Activated naive CD4-positive, alpha-beta T cell treated with anti-CD3 and anti-CD28 coated beads, Interleukin-2, amount 50 U/mL, for 72 hours (primary cell): ENCODE results near the gene SLC43A1. TPM values are rescaled to one million over a fixed set of nuclear protein-coding genes. Genes with fewer than 3 reads are reported as not detected.
"Not testable (repeated sequence)": the region's sequence is repeated elsewhere in the genome, so short reads cannot be mapped to it uniquely, and the experiment has no call there.

Source experiments
- ATAC-seq, 2 donors: fragments of 150-1000 bp; cut with Tn5 transposase; 2 replicates each; pipeline ENCODE4 v1.10.0; 2021; ENCODE audit warnings: mild to moderate bottlenecking in 2 of 2, moderate library complexity in 2 of 2
- DNase-seq, 2 donors: peaks; one replicate each; pipeline ENCODE4 v3.0.0; 2021 to 2022; ENCODE audit warnings: low spot score in 2 of 2
- H3K27ac Mint-ChIP-seq, 2 donors: one replicate each; pipeline ENCODE4 v1.8.0; 2022; ENCODE audit warnings: mild to moderate bottlenecking in 2 of 2, mixed read lengths in 2 of 2
- H3K36me3 Mint-ChIP-seq, 2 donors: one replicate each; pipeline ENCODE4 v1.8.0; 2022; ENCODE audit warnings: mixed read lengths in 2 of 2
- H3K9me3 Mint-ChIP-seq, 2 donors: one replicate each; pipeline ENCODE4 v1.8.0; 2022; ENCODE audit warnings: mixed read lengths in 2 of 2
- total RNA-seq, 2 donors: library from RNA; stranded (reverse); gene quantifications; one replicate each; pipeline ENCODE4 v1.2.3, GENCODE V29; 2022

The SLC43A1 gene
- total RNA-seq, 2 donors from 2014 or later, result 11.4 to 26.0 TPM

DNA sequence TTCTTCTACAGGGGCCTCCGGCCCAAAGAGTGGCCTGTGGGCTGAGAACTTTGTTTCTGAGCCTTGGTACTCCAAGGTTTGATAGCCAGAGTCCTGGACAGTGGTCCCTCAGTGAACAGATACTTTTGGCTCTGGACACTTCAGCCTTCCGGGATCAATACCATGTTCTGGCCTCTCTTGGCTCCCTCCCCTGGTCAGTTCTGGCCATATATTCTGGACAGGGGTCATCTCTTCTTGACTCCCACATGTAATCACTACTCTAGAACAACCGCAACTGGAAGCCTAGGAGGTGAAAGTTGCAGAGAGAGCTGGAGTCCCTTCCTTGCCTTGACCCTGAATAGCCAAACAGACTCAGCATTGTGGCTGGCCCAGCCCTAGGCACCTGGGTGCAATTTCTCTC is 52.9 kb downstream of the SLC43A1 start:
- H3K9me3 Mint-ChIP-seq, result no peaks in the 10 kb centered on the region
- H3K36me3 Mint-ChIP-seq, result no peaks in the 10 kb centered on the region
- no peak for DNase-seq
- no peak overlapping the region for H3K27ac Mint-ChIP-seq
- ATAC-seq, result no peak

DNA sequence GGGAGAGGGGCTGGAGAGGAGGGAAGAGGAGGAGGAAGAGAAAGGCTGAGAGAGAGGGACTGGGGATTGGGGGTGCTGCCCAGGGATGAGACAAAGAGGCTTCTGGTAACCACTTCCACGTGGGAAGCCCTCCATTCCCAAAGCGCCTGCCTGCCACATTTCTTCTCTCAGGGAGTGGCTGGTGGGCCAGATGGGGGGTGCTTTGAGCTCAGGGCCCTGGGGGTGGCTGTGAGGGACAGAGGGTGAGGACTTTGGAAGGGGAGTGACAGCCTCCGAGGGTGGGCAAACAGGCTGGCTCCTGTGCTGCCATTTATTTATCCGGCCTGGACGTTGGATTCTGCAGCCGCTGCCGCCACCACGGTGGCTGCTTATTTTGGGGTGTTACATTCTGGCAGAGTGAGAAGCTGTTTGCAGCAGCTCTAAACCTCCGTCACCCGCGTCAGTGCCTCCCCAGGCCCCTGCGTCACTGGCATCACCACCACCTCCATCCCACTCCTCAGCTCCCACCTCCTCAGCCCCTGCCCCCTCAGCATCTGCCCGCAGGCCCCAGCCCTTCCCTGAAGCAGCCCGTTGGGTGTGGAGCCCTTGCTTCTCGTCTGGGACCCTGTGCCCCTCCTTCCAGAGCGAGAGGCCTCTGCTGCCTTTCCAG is 53.5 kb downstream of the SLC43A1 start:
- no peak for ATAC-seq
- H3K36me3 Mint-ChIP-seq, result no peaks in the 10 kb centered on the region
- no peak overlapping the region for H3K27ac Mint-ChIP-seq
- no peak for DNase-seq
- H3K9me3 Mint-ChIP-seq, result no peaks in the 10 kb centered on the region

DNA sequence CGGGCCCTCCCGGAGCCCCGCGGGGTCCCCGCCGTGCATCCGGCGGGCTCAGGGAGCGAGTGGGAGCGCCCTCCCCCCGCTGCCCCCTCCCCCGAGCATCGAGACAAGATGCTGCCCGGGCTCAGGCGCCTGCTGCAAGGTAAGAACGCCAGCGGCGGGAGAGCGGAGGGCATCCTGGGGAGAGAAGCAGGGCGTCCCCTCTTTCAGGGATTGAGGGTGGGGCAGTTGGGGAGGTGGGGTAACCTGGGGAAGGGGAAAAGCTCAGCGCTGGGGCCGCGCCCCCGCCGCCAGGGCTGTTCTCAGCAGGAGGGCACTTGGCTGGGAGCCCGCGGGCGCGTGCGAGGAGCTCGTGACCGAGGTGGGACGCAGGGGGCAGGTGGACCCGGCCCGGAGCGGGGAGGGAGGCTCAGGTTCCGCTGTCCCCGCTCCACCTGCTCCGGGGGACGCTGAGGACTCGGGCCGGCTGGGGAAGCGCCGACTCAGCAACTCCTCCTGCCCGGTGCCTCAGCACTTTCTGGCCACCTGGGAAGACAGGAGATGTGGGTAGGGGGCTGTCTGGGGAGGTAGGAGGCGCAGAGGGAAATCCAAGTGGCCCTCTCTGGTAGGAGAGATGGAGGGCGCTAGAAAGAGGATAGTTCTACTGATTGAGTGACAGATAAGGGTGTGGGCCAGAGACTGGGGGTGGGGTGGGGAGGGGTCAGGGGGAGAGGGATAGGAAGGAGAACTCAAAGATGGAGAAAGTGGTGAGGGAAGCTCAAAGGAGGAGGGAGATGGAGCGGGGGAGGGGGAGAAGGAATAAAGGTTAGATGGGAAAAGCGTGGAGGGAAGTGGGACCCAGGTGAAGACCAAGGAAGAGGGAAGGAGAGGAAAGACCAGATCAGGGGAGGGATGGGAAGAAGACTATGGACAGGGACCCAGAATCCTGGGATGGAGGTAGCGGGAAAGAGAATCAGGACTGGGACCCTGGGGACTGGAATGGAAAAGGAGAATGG is 54.4 kb downstream of the SLC43A1 start:
- H3K9me3 Mint-ChIP-seq, result no peaks in the 10 kb centered on the region
- H3K27ac Mint-ChIP-seq, result no peak overlapping the region
- H3K36me3 Mint-ChIP-seq, result no peaks in the 10 kb centered on the region
- no peak for ATAC-seq
- no peak for DNase-seq

DNA sequence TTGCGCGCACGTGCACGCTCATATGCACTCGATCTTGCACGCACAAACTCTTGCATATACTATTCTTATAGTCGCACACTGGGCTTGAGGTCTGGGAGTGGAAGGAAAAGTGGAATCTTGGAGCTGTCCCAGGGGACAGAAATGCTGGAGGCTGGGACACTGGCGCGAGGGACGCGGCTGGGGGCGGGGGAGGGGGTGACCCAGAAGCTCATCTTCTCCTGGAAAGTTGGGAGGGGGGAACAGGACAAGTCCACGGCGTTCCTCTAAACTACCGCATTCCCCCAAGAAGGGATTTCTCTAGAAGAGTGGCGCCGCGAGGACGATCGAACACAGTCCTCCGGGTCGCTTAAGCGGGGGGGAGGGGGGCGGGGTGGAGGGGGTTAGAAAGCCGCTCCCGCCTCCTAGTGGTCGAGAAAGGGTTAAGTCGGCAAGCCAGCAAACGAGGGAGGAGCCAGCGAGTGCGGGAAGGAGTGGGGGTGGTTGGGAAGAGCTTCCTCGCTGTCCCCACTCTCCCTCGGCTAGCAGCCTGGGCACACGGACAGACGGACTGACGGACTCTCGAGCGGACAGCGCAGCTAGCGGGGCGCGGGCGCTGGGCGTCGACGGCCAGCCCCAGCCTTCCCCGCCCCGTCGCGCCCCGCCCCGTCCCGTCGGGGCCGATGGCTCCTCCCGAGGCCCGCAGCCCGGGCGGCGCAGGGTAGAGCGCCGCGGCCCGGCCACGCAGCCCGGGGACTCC is 55.3 kb downstream of the SLC43A1 start, which contains the start of gene RTN4RL2:
Gene RTN4RL2 (plus strand): TSS at position 507 of the 736 bp plus-strand sequence. CDS start 338 bp downstream, outside the sequence.
- Mint-ChIP-seq H3K9me3 (no peaks in the 10 kb centered on the region), H3K36me3 (no peaks in the 10 kb centered on the region), H3K27ac (no peak within 1 kb of the TSS)
- peak; percentile 61 to 70 for ATAC-seq
- DNase-seq, result peak in 1 of 2 donors; percentile 64

DNA sequence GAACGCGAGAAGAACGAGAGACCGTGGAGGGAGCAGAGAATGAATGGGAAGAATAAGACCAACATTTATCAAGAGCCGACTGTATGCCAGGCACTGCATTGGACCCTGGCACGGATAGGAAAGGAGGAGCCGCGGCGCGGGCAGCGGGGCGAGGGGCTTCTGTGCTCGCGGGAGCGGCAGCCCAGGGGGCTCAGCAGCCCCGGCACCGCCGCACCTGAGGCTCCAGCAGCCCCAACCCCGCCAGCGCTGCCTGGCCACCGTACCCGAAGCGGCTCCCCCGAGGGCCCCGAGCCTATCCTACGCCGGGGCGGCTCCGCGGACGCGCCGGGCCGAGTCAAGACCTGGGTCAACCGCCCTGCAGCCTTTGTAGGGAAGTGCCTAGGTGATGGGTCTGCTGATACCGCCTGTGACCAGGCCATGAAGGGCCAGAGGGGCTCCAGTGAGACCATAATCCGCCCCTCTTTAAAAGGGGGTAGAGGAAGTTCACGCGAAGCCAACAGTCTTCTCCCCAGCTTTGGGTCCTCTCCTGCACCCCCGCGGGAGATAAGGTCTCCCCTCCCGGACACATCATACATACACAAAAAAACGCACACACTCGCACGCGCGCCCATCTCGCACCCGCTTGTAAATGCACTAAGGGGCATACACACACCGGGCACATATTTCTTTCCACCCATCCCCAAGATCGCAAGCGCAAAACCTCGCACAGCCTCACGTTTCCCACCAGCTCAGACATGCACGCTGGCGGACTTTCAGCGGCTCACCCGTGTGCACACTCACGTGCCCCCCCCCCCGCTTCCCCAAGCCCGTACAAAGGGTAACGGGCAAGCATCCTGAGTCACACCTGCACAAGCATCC is 56.1 kb downstream of the SLC43A1 start:
- peak overlapping the region; percentile 2 to 57 for H3K27ac Mint-ChIP-seq

DNA sequence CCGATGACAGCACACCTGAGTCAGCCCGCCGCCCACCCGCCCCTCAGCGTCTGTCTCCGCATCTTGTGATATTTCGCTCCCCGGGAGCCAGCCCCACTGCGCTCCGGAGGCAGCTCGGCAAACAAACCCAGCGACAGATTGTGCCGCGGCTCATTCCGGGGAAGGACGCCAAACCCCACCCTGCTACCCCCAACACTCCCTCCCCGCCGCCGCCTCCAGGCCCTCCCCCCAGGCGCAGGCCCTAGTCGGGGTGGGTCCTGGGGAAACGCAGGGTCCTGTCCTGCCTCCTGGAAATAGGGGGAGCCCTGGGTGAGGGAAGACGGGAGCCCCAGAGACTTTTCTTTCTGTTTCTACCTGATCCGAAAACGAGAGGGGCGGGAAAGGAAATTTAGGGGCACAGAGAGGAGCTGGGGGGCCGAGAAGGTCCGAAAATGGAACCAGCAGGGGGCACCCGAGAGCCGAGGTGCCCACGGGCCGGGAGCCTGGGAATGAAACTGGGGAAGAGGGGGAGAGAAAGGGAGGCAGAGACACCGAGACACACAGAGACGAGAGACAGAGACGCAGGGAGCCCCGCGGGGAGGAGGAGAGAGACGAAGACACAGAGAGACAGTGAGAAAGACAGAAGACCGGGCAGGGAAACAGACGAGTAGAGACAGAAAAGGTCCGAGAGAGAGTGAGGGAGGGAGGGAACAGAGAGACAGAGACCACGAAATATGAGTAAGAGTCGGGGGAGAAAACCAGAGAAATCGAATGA is 56.9 kb downstream of the SLC43A1 start:
- Mint-ChIP-seq H3K27ac (peak overlapping the region; percentile 2 to 57), H3K9me3 (no peaks in the 10 kb centered on the region), H3K36me3 (no peaks in the 10 kb centered on the region)
- DNase-seq (peak in 1 of 2 donors; percentile 68), ATAC-seq (peak; percentile 23 to 27)

More for the DNA sequence above, 56.1 kb downstream of the SLC43A1 start:
- H3K36me3 Mint-ChIP-seq, result no peaks in the 10 kb centered on the region
- DNase-seq, result no peak
- peak; percentile 2 to 31 for ATAC-seq
- H3K9me3 Mint-ChIP-seq, result no peaks in the 10 kb centered on the region

DNA sequence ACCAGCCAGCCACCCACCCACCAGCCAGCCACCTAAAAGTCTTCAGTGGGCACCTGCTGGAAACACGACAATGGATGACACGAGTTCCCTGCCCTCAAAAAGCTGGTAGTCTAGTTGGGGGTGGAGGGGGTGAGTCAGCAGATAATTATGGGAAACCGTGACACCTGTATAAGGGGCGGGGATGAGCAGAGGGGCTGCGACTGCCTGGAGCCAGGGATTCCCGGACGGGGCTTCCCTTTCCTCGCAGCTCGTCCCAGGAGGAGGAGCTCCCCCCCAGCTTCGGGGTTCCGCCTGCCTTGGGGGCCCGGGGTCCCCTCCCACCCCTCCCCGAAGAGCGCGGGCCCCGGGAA is 57.5 kb downstream of the SLC43A1 start:
- H3K9me3 Mint-ChIP-seq, result no peaks in the 10 kb centered on the region
- H3K36me3 Mint-ChIP-seq, result no peaks in the 10 kb centered on the region
- no peak overlapping the region for H3K27ac Mint-ChIP-seq
- DNase-seq (no peak), ATAC-seq (peak; percentile 16 to 30)

DNA sequence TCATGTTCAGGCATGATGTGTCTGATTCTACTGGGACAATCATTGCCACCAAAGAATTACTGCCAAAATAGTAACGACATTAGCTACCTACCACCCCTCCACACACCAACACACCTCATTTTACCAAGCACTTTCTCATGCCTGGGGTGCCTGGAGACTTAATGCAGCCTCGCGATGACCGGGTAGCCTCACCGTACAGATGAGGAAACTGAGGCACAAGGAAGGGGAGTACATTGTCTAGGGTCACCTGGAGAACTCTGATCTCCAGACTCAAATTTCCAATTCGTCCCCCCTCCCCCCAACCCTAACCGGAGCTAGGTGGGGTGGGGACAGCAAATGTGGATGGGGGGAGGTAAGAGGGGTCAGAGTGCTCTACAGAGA is 57.9 kb downstream of the SLC43A1 start:
- no peaks in the 10 kb centered on the region for H3K36me3 Mint-ChIP-seq
- ATAC-seq, result peak; percentile 16 to 23
- DNase-seq, result no peak
- H3K27ac Mint-ChIP-seq, result no peak overlapping the region
- no peaks in the 10 kb centered on the region for H3K9me3 Mint-ChIP-seq

DNA sequence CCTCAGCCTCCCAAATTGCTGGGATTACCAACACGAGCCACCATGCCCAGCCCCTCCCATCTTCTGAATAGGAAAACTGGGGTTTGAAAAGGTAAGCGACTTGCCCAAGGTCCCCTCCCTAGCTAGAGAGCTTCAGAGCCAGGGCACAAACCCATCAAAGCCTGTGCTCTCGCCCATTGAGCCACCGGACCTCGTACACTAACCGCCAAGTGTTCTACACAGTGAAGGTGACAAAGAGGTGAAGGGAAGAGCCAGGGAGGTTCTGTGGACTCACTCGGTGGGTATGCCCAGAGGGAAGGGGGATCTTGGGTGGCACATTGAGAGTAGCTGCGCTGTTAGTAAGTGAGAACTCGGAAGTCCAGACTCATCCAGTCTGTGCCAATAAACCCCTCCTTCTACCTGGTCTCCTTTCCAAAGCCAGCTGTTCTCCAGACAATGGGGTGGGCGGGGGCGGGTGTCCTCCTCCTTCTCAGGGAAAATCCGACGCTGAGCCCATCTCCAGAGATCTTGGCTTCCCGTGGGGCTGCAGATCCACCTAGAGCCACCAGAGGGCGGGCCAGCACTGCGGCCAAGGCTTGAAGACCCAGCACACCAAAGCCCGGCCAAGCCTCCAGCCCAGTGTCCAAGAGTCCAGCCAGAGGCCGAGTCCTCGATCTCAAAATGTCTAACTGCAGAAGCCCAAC is 58.4 kb downstream of the SLC43A1 start:
- H3K27ac Mint-ChIP-seq, result no peak overlapping the region
- no peaks in the 10 kb centered on the region for H3K36me3 Mint-ChIP-seq
- ATAC-seq, result peak; percentile 43 to 64
- H3K9me3 Mint-ChIP-seq, result no peaks in the 10 kb centered on the region
- DNase-seq, result peak; percentile 80 to 83

DNA sequence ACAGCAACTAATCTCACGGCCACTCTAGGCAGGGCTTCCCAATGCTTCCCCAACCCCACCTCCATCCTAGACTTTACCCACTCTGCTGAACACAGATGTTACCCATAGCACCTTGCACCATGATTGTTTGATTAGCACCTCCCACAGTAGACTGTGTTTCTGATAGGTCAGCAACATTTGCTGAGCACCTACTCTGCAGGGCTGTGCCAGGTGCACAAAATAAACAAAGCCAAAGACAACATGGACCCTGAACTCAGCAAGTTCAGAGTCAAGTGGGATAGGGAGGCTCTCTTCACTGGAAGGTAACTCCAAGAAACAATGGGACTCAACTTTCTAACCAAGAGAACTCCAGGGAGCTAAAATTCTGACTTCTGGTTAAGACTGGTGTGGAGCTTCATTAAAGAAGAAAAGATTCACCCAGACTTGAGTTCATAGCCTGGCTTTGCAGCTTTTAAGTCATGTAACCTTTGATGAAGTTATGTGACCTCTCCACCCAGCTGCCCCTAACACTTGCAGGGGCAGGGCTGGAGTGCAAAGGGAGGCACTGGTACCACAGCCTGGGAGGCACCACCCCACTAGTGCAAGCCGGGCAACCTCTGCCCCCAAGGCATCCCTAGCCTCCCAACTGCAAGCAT is 61.8 kb downstream of the SLC43A1 start:
- no peak for DNase-seq
- no peaks in the 10 kb centered on the region for H3K9me3 Mint-ChIP-seq
- H3K27ac Mint-ChIP-seq, result no peak overlapping the region
- no peak for ATAC-seq
- H3K36me3 Mint-ChIP-seq, result no peaks in the 10 kb centered on the region

DNA sequence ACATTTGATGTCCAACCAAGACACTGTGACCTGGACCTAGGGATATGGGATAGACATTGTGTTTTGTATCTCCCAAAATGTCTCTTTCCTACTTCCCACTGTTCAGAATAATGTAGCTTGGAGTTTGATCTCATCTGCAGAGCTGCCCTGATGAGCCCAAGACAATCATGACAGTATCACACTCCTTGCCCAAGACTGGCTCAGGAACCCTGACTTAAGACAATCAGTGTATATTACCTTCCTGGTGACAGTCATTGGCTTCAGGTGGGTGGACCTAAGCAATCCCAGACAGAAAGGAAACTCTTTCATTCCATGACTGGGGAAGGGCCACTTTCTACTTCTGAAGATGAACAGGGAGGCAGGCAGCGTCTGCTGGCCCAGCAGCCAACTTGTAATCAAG is 69.4 kb downstream of the SLC43A1 start:
- H3K9me3 Mint-ChIP-seq, result no peaks in the 10 kb centered on the region
- no peaks in the 10 kb centered on the region for H3K36me3 Mint-ChIP-seq
- H3K27ac Mint-ChIP-seq, result no peak overlapping the region
- no peak for ATAC-seq
- DNase-seq, result no peak

DNA sequence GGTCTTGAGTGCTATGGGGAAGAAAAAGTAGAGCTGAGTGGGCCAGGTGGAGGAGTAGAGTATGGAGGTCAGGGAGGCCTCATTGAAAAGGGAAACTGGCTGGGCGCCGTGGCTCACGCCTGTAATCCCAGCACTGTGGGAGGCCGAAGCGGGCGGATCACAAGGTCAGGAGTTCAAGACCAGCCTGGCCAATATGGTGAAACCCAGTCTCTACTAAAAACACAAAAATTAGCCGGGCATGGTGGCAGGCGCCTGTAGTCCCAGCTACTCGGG is 70.4 kb downstream of the SLC43A1 start:
- not testable (repeated sequence) for H3K9me3 Mint-ChIP-seq, H3K36me3 Mint-ChIP-seq

DNA sequence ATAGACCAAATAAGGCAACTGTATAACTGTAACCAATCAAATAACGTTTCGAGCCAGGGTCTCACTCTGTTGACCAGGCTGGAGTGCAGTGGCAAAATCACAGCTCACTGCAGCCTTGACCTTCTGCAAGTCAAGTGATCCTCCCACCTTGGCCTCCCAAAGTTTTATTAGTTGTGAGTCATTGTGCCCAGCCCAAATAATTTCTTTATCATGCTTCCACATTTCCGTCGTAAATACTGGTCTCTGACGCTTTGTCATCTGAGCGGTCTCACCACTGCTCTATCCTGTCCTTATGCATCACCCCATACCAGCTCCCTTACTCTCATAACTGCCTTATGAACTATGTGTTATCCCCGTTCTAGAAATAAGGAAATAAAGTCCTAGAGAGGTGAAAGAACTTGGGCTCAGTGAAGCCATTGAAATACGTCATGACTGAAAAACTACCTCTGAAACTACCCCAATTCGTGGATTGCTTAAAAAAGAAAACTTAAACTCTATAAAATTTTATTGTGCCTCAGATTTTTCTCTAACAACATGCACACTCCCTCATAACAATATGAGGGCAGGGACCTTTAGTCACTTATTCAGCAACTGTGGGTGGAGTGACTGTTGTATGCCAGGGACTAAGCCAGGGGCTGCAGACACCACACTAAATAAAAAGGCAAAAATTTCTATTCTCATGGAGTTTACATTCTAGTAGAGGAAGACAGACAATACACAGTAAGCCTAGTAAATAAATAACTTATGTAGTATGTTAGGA is 71.0 kb downstream of the SLC43A1 start:
- DNase-seq (no peak), ATAC-seq (no peak)
- no peaks in the 10 kb centered on the region for H3K36me3 Mint-ChIP-seq
- no peak overlapping the region for H3K27ac Mint-ChIP-seq
- no peaks in the 10 kb centered on the region for H3K9me3 Mint-ChIP-seq

More for the DNA sequence above, 70.4 kb downstream of the SLC43A1 start:
- ATAC-seq, DNase-seq, H3K27ac Mint-ChIP-seq: not testable (repeated sequence)

DNA sequence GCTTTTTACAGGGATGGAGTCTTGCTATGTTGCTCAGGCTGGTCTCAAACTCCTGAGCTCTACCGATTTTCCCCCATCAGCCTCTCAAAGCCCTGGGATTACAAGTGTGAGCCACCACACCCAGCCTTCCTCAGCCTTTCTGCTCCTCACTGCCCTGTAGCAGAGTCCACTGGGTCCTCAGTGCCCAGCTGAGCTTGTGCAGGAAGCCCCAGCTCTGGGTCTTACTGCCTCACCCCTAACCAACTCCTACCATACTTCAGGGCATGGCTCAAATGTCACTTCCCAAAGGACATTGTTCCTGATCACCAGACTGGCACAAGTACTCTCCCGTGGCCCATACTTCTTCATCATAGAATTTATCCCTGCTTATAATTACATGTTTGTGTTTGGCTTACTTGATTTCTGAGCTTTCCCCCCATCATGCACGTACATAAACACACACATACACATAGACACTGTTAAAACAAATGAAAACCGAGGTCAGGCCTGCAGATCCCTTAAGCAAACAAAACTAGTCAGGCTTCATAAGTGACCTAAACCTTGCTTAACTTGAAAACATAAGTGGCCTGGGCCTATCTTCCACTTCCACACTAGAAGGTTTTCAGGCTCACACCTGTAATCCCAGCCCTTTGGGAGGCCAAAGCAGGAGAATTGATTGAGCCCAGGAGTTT is 74.6 kb downstream of the SLC43A1 start:
- ATAC-seq, result no peak
- H3K36me3 Mint-ChIP-seq, result no peaks in the 10 kb centered on the region
- H3K9me3 Mint-ChIP-seq, result no peaks in the 10 kb centered on the region
- no peak overlapping the region for H3K27ac Mint-ChIP-seq
- no peak for DNase-seq
